ENCODE results near the gene SERPINA9.
"Not testable (repeated sequence)": the region's sequence is repeated elsewhere in the genome, so short reads cannot be mapped to it uniquely, and the experiment has no call there.

The SERPINA9 gene

DNA sequence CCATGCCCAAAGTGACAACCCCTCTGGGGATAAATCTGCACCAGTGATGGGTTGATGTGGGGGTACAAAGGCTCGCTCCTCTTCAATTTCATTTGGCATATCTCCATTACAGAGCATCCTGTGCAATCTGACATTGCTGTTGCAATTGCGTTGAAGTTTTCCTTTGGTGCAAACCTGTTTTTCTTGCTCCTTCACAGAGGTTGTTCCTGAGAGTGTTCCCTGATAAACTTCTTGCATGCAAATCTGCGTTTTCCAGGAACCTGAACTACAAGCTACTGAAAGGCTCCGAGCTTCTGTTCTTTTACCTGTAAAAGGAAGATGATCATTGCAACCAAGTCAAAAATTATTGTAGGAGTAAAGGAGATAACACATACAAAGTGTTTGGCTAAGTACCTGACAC lies 49.5 kb downstream of the SERPINA9 start:
- DNase-seq (ENCODE audit: low read depth) = no peak

GRCh38 chr14:94424371-94424770 lies 51.6 kb downstream of the SERPINA9 start:
- DNase-seq (ENCODE audit: low read depth) = no peak

DNA sequence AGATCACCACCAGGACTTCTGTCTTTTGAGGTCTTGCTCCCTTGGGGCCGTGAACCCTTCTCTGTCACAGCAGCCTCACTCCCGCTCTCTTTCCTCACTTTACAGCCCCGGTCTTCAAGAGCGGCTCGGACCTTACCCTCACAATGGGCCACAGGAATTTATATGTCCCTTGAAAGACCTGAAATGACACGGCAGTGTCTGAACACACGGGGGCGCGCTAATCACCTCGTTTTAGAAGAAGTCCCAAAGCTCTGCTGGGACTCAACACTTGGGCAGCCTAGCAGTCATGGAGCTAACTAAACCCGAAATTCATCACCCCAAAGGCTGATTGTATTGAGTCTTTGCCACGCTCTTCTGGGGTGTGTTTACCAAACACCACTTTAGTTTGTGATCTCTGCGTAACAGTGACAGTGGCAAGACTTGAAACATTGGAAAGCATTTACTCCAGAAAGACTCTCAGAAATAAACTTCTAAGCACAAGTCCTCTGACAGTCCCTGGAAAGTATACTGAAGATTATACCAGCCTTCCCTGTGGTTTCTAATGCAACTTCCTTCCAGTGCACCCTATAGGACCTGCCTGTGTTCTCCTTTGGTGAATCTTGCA lies 52.4 kb downstream of the SERPINA9 start:
- DNase-seq (ENCODE audit: low read depth) = no peak

DNA sequence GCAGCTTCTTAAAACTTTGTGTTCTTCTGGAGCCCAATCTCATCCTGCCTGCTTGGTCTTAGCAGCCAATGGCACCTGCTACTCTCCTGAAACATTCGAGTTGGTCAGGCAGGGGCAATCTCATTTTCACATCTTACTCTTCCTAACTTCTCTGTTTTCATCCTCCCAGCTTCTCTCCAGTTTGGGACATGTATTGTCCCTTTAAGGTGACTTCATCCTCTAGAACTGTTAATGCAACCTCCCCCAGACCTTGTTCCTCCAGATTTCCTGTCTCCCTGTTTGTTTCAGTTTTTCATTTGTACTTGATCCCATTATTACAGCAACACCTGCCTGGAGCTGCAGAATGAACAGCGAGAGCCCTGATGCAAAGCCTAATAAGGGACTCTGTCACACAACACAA lies 54.7 kb downstream of the SERPINA9 start:
- DNase-seq (ENCODE audit: low read depth) = no peak

GRCh38 chr14:94417497-94418205 lies 58.3 kb downstream of the SERPINA9 start:
- DNase-seq (ENCODE audit: low read depth) = not testable (repeated sequence)
